Upper lobe of left lung (tissue), 6 donors: ENCODE measurements around the gene NAV2. TPM values are rescaled to one million over a fixed set of nuclear protein-coding genes. Genes with fewer than 3 reads are reported as not detected.
A peak's percentile ranks its signal among the peaks of the same experiment; 100 is the strongest.

Source experiments
- ATAC-seq, 2 donors: fragments of 200-7000 bp; cut with Tn5 transposase; one replicate each; pipeline ENCODE4 v1.9.1; 2022; ENCODE audit warnings: mild to moderate bottlenecking in 2 of 2, moderate library complexity in 2 of 2; ENCODE audit not compliant: low FRiP score in 2 of 2
- DNase-seq, 2 donors: peaks; one replicate each; pipeline ENCODE4 v3.0.0-alpha.2; 2019 to 2020
- H3K27ac ChIP-seq, 4 donors: fragments of 200-600 bp; sonication (generic); one replicate each; pipeline ENCODE4 v1.5.1; 2016 to 2019
- H3K27me3 ChIP-seq, 4 donors: fragments of 200-600 bp; sonication (generic); one replicate each; pipeline ENCODE4 v1.5.1; 2017 to 2019
- H3K36me3 ChIP-seq, 4 donors: fragments of 200-600 bp; sonication (generic); one replicate each; pipeline ENCODE4 v1.5.1; 2016 to 2019
- H3K4me1 ChIP-seq, 4 donors: fragments of 200-600 bp; sonication (generic); one replicate each; pipeline ENCODE4 v1.5.1; 2018 to 2019
- H3K4me3 ChIP-seq, 4 donors: fragments of 200-600 bp; sonication (generic); one replicate each; pipeline ENCODE4 v1.5.1; 2017 to 2019; ENCODE audit warnings: mild to moderate bottlenecking in 2 of 4, moderate library complexity in 1 of 4
- H3K9me3 ChIP-seq, 4 donors: fragments of 200-600 bp; sonication (generic); one replicate each; pipeline ENCODE4 v1.5.1; 2018 to 2019
- EP300 ChIP-seq, 4 donors: sonication (generic); formaldehyde crosslinking; IDR thresholded peaks; one replicate each; pipeline ENCODE4 v1.5.1; 2017; ENCODE audit warnings: antibody characterized with exemption in 4 of 4, control low read depth in 2 of 4
- POLR2A ChIP-seq, 4 donors: fragments of 450-650 bp; IDR thresholded peaks; one replicate each; pipeline ENCODE4 v1.5.1; 2016 to 2017; ENCODE audit warnings: antibody characterized with exemption in 4 of 4, mild to moderate bottlenecking in 2 of 4
- POLR2AphosphoS5 ChIP-seq, 2 donors: sonication (generic); formaldehyde crosslinking; IDR thresholded peaks; one replicate each; pipeline ENCODE4 v1.5.1; 2017; ENCODE audit warnings: antibody characterized with exemption in 2 of 2
- WGBS, 2 donors: methylation state at CpG; one replicate each; pipeline ENCODE4 v1.1.5; 2017 to 2018; 5-methylcytosine and 5-hydroxymethylcytosine counted together
- total RNA-seq, 6 donors: library from RNA; depleted of rRNA in 4 of 6; stranded (reverse); fragments of >200 nt in 4 of 6; gene quantifications; one replicate each; pipeline versions ENCODE4 v1.1.0 to v1.2.1, GENCODE V29; 2016 to 2021
- TF ChIP-seq, protein P1 (sequence below), 6 experiments: fragments of 450-650 bp in 4 of 6; fragments of 200-600 bp in 2 of 6; sonication (generic) in 2 of 6; IDR thresholded peaks; one replicate each; pipeline ENCODE4 v1.5.1; 2016 to 2019; ENCODE audit warnings: antibody characterized with exemption in 6 of 6
- donor health status: DM: no; HTN: no; CAD: no; lungs with moderate emphysema.
- donor health status: DM: no; HTN: yes; CAD: no; lungs with severe emphysema.

Gene NAV2
- total RNA-seq, 6 donors from 2014 or later, result 40.5 to 61.4 (median 52.3) TPM

DNA sequence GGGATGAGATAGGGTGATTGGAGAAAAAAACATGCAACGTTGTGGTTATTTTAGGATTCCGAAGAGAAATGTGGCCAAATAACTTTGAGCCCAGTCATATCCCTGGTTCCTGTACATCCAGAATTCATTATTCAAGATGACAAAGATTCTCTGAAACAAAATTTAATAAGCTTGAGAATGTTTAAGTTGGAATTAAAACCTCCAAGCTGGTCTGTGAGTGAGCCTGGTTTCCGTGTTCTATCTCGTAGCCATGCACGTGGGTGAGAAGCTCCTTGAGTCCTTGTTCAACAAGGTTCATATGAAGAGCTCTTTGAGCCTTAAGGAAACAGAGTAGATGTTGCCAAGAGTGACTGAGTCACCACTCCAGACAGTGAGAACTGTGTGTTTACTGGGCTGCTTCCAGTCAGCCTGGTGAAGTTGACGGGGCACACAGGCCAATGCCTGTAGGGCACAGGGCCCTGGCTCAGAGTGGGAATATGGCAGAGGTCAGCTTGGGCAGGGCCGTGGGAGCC lies 206.5 kb downstream of the NAV2 start:
- TF ChIP-seq POLR2A (IDR thresholded peaks at IDR 0.05) (no peak), POLR2AphosphoS5 (IDR thresholded peaks at IDR 0.05) (peak; percentile 66 to 73), EP300 (IDR thresholded peaks at IDR 0.05) (peak in 2 of 4 donors; percentile 69 to 94)
- TF ChIP-seq, protein P1, sequence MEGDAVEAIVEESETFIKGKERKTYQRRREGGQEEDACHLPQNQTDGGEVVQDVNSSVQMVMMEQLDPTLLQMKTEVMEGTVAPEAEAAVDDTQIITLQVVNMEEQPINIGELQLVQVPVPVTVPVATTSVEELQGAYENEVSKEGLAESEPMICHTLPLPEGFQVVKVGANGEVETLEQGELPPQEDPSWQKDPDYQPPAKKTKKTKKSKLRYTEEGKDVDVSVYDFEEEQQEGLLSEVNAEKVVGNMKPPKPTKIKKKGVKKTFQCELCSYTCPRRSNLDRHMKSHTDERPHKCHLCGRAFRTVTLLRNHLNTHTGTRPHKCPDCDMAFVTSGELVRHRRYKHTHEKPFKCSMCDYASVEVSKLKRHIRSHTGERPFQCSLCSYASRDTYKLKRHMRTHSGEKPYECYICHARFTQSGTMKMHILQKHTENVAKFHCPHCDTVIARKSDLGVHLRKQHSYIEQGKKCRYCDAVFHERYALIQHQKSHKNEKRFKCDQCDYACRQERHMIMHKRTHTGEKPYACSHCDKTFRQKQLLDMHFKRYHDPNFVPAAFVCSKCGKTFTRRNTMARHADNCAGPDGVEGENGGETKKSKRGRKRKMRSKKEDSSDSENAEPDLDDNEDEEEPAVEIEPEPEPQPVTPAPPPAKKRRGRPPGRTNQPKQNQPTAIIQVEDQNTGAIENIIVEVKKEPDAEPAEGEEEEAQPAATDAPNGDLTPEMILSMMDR (IDR thresholded peaks at IDR 0.05), result no peak
- Histone ChIP-seq H3K36me3 (peaks cover 0 to 2% (median 0%) of the 10 kb centered on the region in 4 donors), H3K9me3 (no peaks in the 10 kb centered on the region), H3K4me3 (no peak overlapping the region), H3K27ac (no peak overlapping the region), H3K4me1 (peaks cover 0 to 11% (median 4%) of the 10 kb centered on the region in 4 donors), H3K27me3 (no peaks in the 10 kb centered on the region)
- DNase-seq (peak in 1 of 2 donors; percentile 86), ATAC-seq (peak; percentile 79 to 94)
- WGBS, 2 donors, result 66 to 71% methylated on average over 6 to 7 of the region's 7 CpGs

GRCh38 chr11:19920982-19921381 lies 208.3 kb downstream of the NAV2 start:
- Histone ChIP-seq H3K27me3 (no peaks in the 10 kb centered on the region), H3K4me3 (no peak overlapping the region), H3K9me3 (no peaks in the 10 kb centered on the region), H3K4me1 (peaks cover 0 to 11% (median 4%) of the 10 kb centered on the region in 4 donors), H3K36me3 (peaks cover 0 to 2% (median 0%) of the 10 kb centered on the region in 4 donors), H3K27ac (no peak overlapping the region)
- DNase-seq (no peak), ATAC-seq (no peak)
- WGBS, 2 donors, result 86 to 93% methylated on average over 2 of the region's 2 CpGs
- TF ChIP-seq POLR2AphosphoS5 (IDR thresholded peaks at IDR 0.05) (no peak), POLR2A (IDR thresholded peaks at IDR 0.05) (no peak), EP300 (IDR thresholded peaks at IDR 0.05) (no peak)

GRCh38 chr11:19921976-19922688 lies 209.5 kb downstream of the NAV2 start:
- DNase-seq (no peak), ATAC-seq (no peak)
- TF ChIP-seq, protein P1 (IDR thresholded peaks at IDR 0.05), result no peak
- no peak for TF ChIP-seq POLR2A (IDR thresholded peaks at IDR 0.05)
- no peak for TF ChIP-seq POLR2AphosphoS5 (IDR thresholded peaks at IDR 0.05)
- TF ChIP-seq EP300 (IDR thresholded peaks at IDR 0.05), result no peak
- Histone ChIP-seq H3K36me3 (peaks cover 0 to under 1% (median 0%) of the 10 kb centered on the region in 4 donors), H3K27ac (no peak overlapping the region), H3K4me1 (peaks cover 0 to 11% (median 4%) of the 10 kb centered on the region in 4 donors), H3K9me3 (no peaks in the 10 kb centered on the region), H3K27me3 (no peaks in the 10 kb centered on the region), H3K4me3 (no peak overlapping the region)
- 78 to 89% methylated on average over 3 of the region's 3 CpGs for WGBS, 2 donors

DNA sequence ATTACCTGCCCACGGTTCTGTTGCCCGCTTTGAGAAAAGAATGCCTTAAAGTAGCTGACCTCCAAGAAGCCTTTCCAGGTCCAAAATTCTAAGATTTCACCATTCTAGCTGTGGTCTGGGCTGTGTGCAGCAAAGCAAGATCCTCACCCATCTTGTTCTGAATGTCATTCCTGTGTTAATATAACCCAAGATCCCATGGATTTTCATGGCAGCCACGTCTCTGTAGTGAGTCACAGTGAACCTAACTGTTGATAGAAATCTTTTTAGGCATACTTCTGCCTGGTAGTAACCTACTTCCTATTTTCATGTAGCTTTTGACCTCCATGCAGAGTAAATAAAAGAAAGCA lies 210.0 kb downstream of the NAV2 start:
- ATAC-seq (no peak), DNase-seq (no peak)
- Histone ChIP-seq H3K4me1 (peaks cover 0 to 11% (median 4%) of the 10 kb centered on the region in 4 donors), H3K36me3 (no peaks in the 10 kb centered on the region), H3K9me3 (no peaks in the 10 kb centered on the region), H3K27me3 (no peaks in the 10 kb centered on the region), H3K27ac (no peak overlapping the region), H3K4me3 (no peak overlapping the region)
- no peak for TF ChIP-seq POLR2A (IDR thresholded peaks at IDR 0.05)
- no peak for TF ChIP-seq EP300 (IDR thresholded peaks at IDR 0.05)
- TF ChIP-seq, protein P1 (IDR thresholded peaks at IDR 0.05), result no peak
- TF ChIP-seq POLR2AphosphoS5 (IDR thresholded peaks at IDR 0.05), result no peak
- WGBS, 2 donors, result 95 to 98% methylated on average over 3 of the region's 3 CpGs

DNA sequence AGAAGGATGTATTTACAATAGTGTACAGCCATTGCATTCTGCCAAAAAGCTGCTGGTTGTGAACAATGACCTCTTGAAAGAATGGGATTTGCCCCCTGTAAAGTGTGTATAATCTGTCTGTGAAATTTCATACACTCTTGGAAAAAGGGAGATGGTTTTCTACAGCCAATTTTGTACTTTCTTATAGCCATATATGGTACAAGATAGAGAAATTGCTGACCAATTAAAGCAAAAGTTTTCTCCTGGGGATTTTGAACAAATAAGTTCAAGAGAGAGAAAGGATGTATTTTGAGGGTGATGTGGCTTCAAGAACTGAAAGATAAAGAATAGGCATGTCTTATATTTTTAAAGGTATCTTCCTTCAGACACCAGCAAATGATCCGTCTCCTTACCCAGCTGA lies 211.0 kb downstream of the NAV2 start:
- no peak overlapping the region for H3K27ac ChIP-seq
- TF ChIP-seq POLR2AphosphoS5 (IDR thresholded peaks at IDR 0.05), result no peak
- TF ChIP-seq EP300 (IDR thresholded peaks at IDR 0.05), result no peak
- TF ChIP-seq, protein P1 (IDR thresholded peaks at IDR 0.05), result no peak
- no peak for TF ChIP-seq POLR2A (IDR thresholded peaks at IDR 0.05)
- WGBS, 2 donors, result 93 to 100% methylated on average over 1 of the region's 1 CpG
- no peaks in the 10 kb centered on the region for H3K27me3 ChIP-seq
- ATAC-seq (no peak), DNase-seq (no peak)
- H3K9me3 ChIP-seq, result no peaks in the 10 kb centered on the region
- no peak overlapping the region for H3K4me3 ChIP-seq
- no peaks in the 10 kb centered on the region for H3K36me3 ChIP-seq
- peaks cover 0 to 11% (median 3%) of the 10 kb centered on the region in 4 donors for H3K4me1 ChIP-seq
